GM19324 (cell line): ENCODE results near the gene KIF14.
"Not testable (repeated sequence)": the region's sequence is repeated elsewhere in the genome, so short reads cannot be mapped to it uniquely, and the experiment has no call there.

Experiments
- ATAC-seq: cut with Tn5 transposase; IDR thresholded peaks from one replicate; pipeline ENCODE4 v1.9.1; 2021; ENCODE audit warnings: mild to moderate bottlenecking, moderate library complexity; ENCODE audit not compliant: unreplicated experiment, low FRiP score

The KIF14 gene

GRCh38 chr1:200552737-200553136, 67.8 kb downstream of the KIF14 start:
- ATAC-seq, result not testable (repeated sequence)

DNA sequence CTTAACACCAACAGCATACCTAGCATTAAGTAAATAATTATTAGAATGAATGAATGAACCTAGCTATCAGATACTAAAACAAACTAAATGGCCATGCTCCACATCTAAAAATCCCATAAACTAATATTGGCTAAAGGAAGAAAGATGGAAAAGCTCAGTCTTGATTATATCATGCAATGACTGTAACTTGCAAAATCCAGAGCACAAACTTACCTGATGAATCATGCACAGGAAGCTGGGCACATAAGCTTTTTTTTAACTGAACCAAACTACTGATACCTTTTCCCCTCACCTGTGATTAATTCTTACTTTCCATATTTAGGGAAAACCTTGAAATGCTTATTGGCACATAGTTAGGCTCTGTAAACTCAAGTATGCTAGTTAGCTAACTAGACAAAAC, 70.2 kb downstream of the KIF14 start:
- ATAC-seq, result no peak

DNA sequence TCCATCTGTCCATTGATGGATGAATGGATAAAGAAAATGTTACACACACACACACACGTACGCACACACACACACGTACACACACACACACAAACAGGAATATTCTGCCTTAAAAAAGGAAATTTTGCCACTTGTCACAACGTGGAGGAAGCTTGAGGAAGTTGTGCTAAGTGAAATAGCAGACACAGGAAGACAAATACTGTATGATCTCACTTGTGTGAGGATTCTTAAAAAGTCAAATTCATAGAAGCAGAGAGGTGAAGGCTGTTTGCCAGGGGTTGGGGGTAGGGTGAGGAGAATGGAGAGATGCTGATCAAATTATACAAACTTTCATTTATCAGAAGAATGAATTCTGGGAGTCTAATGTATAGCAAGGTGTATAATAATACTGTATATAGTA, 73.2 kb downstream of the KIF14 start:
- ATAC-seq, result no peak

DNA sequence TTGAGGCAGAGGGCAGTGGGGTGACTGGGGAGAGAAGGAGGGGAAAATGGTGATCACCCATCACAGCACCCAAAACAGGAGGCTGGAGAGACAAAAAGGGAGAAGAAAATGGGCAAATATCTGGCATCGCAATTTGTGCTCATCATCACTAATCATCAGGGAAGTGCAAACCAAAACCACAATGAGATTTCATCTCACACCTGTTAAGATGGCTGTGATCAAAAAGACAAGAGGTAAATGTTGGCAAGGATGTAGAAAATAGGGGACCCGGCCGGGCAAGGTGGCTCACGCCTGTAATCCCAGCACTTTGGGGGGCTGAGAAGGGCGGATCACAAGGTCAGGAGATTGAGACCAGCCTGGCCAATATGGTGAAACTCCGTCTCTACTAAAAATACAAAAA, 74.0 kb downstream of the KIF14 start:
- no peak for ATAC-seq

- ATAC-seq, result no peak
Measured at GRCh38 chr1:200542162-200542561, 78.4 kb downstream of the KIF14 start.

GRCh38 chr1:200540281-200540680, 80.3 kb downstream of the KIF14 start:
- no peak for ATAC-seq

DNA sequence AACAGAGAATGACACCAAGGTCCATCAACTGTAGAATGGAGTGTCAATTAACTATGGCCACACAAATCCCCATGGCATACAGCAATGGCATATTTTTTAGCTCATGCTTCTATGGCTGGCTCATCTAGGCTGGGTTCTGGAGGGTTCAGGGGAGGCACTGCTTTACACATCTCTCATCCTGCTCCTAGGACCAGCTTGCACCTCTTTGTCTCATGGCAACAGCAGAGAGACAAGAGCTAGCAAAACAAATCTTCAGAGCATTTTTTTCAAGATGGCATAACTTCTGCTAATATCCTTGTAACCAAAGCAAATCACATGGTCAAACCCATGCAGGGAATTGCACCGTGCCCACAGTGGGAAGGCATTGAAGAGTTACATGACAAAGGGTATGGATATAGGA, 82.4 kb downstream of the KIF14 start:
- ATAC-seq, result no peak

- no peak for ATAC-seq
Measured at GRCh38 chr1:200535605-200536004, 84.9 kb downstream of the KIF14 start.

GRCh38 chr1:200530623-200531261, 89.8 kb downstream of the KIF14 start:
- no peak for ATAC-seq

- ATAC-seq, result no peak
Measured at GRCh38 chr1:200528858-200529606, 91.5 kb downstream of the KIF14 start.

GRCh38 chr1:200527670-200528069, 92.9 kb downstream of the KIF14 start:
- no peak for ATAC-seq

DNA sequence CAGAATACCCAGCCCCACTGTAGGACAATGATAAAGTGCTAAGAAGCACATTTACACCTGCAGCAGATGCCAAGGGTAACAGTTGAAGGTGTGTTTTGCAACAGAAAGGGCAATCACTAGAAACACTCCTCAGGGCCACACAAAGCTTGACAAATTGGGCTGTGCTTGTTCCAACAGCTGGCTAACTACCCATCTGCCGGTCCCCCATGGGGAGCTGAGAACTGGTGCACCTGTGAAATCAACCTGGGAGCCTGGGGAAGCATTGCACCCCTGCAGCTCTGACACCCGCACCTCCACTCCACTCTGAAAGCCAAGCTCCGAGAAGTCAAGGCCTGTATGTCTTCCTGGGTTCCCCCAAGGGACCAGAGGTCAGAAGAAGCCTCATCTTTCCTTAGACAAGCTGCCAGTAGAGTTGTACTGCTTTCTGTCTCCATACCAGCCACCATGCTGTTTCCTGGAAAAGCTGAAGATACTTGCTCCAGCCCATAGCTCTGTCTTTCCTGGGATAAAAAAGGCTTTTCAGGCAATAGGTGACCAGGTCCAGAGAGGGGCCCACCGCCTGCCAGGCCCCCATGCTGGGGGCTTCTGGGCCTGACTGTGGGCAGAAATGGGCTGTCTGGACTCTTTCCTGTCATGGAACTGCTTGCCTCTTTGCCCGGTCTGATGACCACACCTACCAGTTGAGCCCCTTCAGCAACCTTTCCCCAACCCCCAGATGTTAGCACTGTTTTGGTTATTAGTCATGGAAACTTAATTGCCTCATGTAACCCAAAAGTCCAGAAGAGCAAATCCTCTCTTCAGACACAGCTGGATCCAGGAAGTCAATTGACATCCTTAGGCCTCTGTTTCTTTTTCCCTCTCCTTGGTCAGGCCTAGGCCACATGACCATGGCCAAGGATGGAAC, 93.6 kb downstream of the KIF14 start:
- no peak for ATAC-seq

- no peak for ATAC-seq
Measured at GRCh38 chr1:200525090-200525987, 95.2 kb downstream of the KIF14 start.

DNA sequence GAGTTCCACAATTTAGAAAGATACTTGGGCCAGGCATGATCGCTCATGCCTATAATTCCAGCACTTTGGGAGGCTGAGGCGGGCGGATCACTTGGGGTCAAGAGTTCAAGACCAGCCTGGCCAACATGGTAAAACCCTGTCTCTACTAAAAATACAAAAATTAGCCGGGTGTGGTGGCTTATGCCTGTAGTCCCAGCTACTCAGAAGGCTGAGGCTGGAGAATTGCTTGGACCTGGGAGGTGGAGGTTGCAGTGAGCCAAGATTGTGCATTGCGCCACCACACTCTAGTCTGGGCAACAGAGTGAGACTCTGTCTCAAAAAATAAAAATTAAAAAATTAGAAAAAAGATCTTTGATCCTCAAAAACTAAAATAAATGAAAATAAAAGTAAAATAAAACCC, 96.0 kb downstream of the KIF14 start:
- not testable (repeated sequence) for ATAC-seq

GRCh38 chr1:200524092-200524491, 96.5 kb downstream of the KIF14 start:
- no peak for ATAC-seq

GRCh38 chr1:200520735-200521134, 99.8 kb downstream of the KIF14 start:
- no peak for ATAC-seq

GRCh38 chr1:200518524-200518923, 102.0 kb downstream of the KIF14 start:
- no peak for ATAC-seq

DNA sequence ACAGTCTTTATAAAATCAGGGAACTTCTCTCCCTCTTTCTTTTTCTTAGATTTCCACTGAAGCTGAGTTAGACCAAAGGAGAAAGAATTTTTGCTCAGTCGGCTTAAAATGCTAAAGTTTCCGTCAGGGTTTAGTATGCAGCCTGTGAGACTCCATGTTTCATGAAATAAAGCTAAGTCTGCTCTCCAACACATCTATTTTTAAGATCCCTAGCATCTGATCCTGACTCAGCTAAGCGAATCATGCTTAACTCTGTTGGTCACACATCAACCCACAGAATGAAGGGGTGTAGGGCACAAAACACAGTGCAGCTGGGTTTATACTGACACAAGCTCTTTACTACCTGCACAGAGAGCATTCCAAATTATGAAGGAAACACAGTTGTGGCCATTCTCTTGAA, 108.4 kb downstream of the KIF14 start:
- no peak for ATAC-seq

- ATAC-seq, result peak; percentile 78
Measured at GRCh38 chr1:200510228-200510623, 110.3 kb downstream of the KIF14 start.

GRCh38 chr1:200506471-200506870, 114.1 kb downstream of the KIF14 start:
- no peak for ATAC-seq
